Right lobe of liver (tissue), 4 donors: Measurements from ENCODE around the gene SHROOM1.

Experiments used
- POLR2A ChIP-seq: fragments of 450-650 bp; IDR thresholded peaks from one replicate; pipeline ENCODE4 v1.6.1; 2017; ENCODE audit warnings: antibody characterized with exemption, mild to moderate bottlenecking
- TF ChIP-seq, protein P1 (sequence below), 4 donors: fragments of 200-600 bp in 3 of 4; fragments of 450-650 bp in 1 of 4; IDR thresholded peaks; one replicate each; pipeline versions ENCODE4 v1.5.1 to v1.8.0; 2016 to 2022; ENCODE audit warnings: antibody characterized with exemption in 4 of 4, mild to moderate bottlenecking in 2 of 4
- donor health status: DM: no; HTN: no; CAD: no.
- donor health status: DM: no; HTN: no; CAD: no.
- donor health status: DM: no; HTN: yes; CAD: no.

- TF ChIP-seq, protein P1, sequence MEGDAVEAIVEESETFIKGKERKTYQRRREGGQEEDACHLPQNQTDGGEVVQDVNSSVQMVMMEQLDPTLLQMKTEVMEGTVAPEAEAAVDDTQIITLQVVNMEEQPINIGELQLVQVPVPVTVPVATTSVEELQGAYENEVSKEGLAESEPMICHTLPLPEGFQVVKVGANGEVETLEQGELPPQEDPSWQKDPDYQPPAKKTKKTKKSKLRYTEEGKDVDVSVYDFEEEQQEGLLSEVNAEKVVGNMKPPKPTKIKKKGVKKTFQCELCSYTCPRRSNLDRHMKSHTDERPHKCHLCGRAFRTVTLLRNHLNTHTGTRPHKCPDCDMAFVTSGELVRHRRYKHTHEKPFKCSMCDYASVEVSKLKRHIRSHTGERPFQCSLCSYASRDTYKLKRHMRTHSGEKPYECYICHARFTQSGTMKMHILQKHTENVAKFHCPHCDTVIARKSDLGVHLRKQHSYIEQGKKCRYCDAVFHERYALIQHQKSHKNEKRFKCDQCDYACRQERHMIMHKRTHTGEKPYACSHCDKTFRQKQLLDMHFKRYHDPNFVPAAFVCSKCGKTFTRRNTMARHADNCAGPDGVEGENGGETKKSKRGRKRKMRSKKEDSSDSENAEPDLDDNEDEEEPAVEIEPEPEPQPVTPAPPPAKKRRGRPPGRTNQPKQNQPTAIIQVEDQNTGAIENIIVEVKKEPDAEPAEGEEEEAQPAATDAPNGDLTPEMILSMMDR (IDR thresholded peaks at IDR 0.05): no peak
- no peak for TF ChIP-seq POLR2A
Observed at GRCh38 chr5:132840896-132841295, 10.4 kb upstream of the SHROOM1 start.
